Suppressor macrophage treated with lipopolysaccharide for 4 hours (primary cell): ENCODE measurements around the gene CDX1.

Experiments used
- DNase-seq: peaks from one replicate; pipeline ENCODE4 v3.0.0-alpha.2; 2020

CDX1 gene

GRCh38 chr5:150146862-150147601 lies 19.5 kb upstream of the CDX1 start:
- no peak for DNase-seq

- DNase-seq = no peak
These were observed 18.9 kb upstream of the CDX1 start for GRCh38 chr5:150147670-150148069.

GRCh38 chr5:150148117-150148927 lies 18.3 kb upstream of the CDX1 start:
- DNase-seq = no peak

- DNase-seq = no peak
These were observed 17.0 kb upstream of the CDX1 start for GRCh38 chr5:150149618-150150017.

- no peak for DNase-seq
These were observed 13.7 kb upstream of the CDX1 start for GRCh38 chr5:150152636-150153462.

- DNase-seq = no peak
These were observed 13.1 kb upstream of the CDX1 start for GRCh38 chr5:150153483-150153882.

- DNase-seq = no peak
These were observed 12.5 kb upstream of the CDX1 start for GRCh38 chr5:150153957-150154617.

- DNase-seq = no peak
These were observed 11.9 kb upstream of the CDX1 start for GRCh38 chr5:150154618-150155128.

GRCh38 chr5:150155258-150156026 lies 11.1 kb upstream of the CDX1 start, which contains the start of gene PDGFRB:
Gene PDGFRB, minus strand, starts transcription at chr5:150155845. Its CDS starts 18,798 bp downstream, at chr5:150137047.
- DNase-seq = no peak

GRCh38 chr5:150156027-150156368 lies 10.6 kb upstream of the CDX1 start:
- DNase-seq = no peak

- DNase-seq = no peak
These were observed 10.0 kb upstream of the CDX1 start for GRCh38 chr5:150156540-150156939.

- DNase-seq = no peak
These were observed 9.4 kb upstream of the CDX1 start for GRCh38 chr5:150157168-150157567.

- DNase-seq = no peak
These were observed 8.2 kb upstream of the CDX1 start for GRCh38 chr5:150158170-150158949.

- no peak for DNase-seq
These were observed 7.5 kb upstream of the CDX1 start for GRCh38 chr5:150159031-150159430.

GRCh38 chr5:150159741-150160179 lies 6.8 kb upstream of the CDX1 start:
- DNase-seq = peak; percentile 65

- DNase-seq = no peak
These were observed 6.0 kb upstream of the CDX1 start for GRCh38 chr5:150160448-150161081.

GRCh38 chr5:150161242-150162141 lies 5.1 kb upstream of the CDX1 start:
- DNase-seq = peak; percentile 83

GRCh38 chr5:150162142-150162513 lies 4.5 kb upstream of the CDX1 start:
- DNase-seq = no peak

GRCh38 chr5:150163035-150163434 lies 3.5 kb upstream of the CDX1 start:
- DNase-seq = no peak
